K562 (cell line): Measurements from ENCODE around the gene ADK. TPM values are rescaled to one million over a fixed set of nuclear protein-coding genes. Genes with fewer than 3 reads are reported as not detected.

Source experiments
- BCL6 ChIP-seq: fragments of 250-450 bp; sonication (Bioruptor Pico); IDR thresholded peaks from 2 replicates; pipeline ENCODE4 v1.4.0; 2020
- CXXC5 ChIP-seq: fragments of 250-450 bp; sonication (Bioruptor Pico); IDR thresholded peaks from 2 replicates; pipeline ENCODE4 v1.8.0; 2022; ENCODE audit warnings: inconsistent platforms, mild to moderate bottlenecking, moderate library complexity
- DDX20 ChIP-seq: fragments of 450-650 bp; IDR thresholded peaks from 2 replicates; pipeline ENCODE4 v1.6.1; 2016; ENCODE audit warnings: missing genetic modification characterization, low read depth, mild to moderate bottlenecking, missing compliant biosample characterization, moderate library complexity
- EP300 ChIP-seq: IDR thresholded peaks from 2 replicates; pipeline ENCODE4 v1.6.1; 2012; ENCODE audit warnings: low read length, improper control_type of control experiment
- JUND ChIP-seq, 2 experiments: IDR thresholded peaks; 2 replicates in 1 of 2; 3 replicates in 1 of 2; pipeline ENCODE4 v1.6.1; 2011; ENCODE audit warnings: borderline replicate concordance in 2 of 2, low read depth in 2 of 2, low read length in 2 of 2, improper control_type of control experiment in 1 of 2, missing biosample characterization in 1 of 2, missing genetic modification characterization in 1 of 2, missing genetic modification reagents in 1 of 2
- NFIC ChIP-seq: fragments of 450-650 bp; IDR thresholded peaks from 2 replicates; pipeline ENCODE4 v1.6.1; 2017; ENCODE audit warnings: mild to moderate bottlenecking, inconsistent platforms
- NFXL1 ChIP-seq: fragments of 450-650 bp; formaldehyde crosslinking; IDR thresholded peaks from 2 replicates; pipeline ENCODE4 v1.4.0; 2021; ENCODE audit warnings: mild to moderate bottlenecking
- SRSF1 ChIP-seq: fragments of 200-400 bp; formaldehyde crosslinking; IDR thresholded peaks from 2 replicates; pipeline ENCODE4 v1.6.1; 2017; ENCODE audit warnings: mild to moderate bottlenecking, low read depth, low read length, moderate library complexity
- TEAD1 ChIP-seq, 2 experiments: fragments of 450-650 bp in 1 of 2; sonication (generic) in 1 of 2; formaldehyde crosslinking; IDR thresholded peaks; 2 replicates each; pipeline versions ENCODE4 v1.4.0 to v1.8.0; 2020 to 2022; ENCODE audit warnings: mild to moderate bottlenecking in 2 of 2, missing genetic modification reagents in 1 of 2
- polyA plus RNA-seq, 8 experiments: library from polyadenylated mRNA; depleted of rRNA in 4 of 8; stranded (reverse) in 5 of 8; unstranded in 3 of 8; fragments of >200 nt; fragmentation: Nextera tagmentation in 2 of 8; fragmentation: Illumina TruSeq in 1 of 8; extraction: Ambion mirVana in 2 of 8; extraction: Trizol in 1 of 8; gene quantifications; 2 replicates each; pipeline versions ENCODE4 v1.2.1 to v1.2.3, GENCODE V29; 2011 to 2014; ENCODE audit warnings: inconsistent platforms in 1 of 8, missing spikeins in 1 of 8
- total RNA-seq, 7 experiments: library from RNA; depleted of rRNA in 6 of 7; stranded (reverse); fragments of >200 nt in 6 of 7; fragmentation: Illumina TruSeq in 2 of 7; extraction: Trizol in 2 of 7; gene quantifications; 2 replicates each; pipeline versions ENCODE4 v1.2.1 to v1.2.3, GENCODE V29; 2011 to 2021; ENCODE audit warnings: low replicate concordance in 1 of 7
- TF ChIP-seq, protein P1 (sequence below), 3 experiments: IDR thresholded peaks in 2 of 3; conservative IDR thresholded peaks in 1 of 3; 2 replicates each; pipeline ENCODE4 v1.5.1; 2011 to 2012; ENCODE audit warnings: low read length in 3 of 3, mild to moderate bottlenecking in 3 of 3, control low read depth in 2 of 3, improper control_type of control experiment in 1 of 3, inconsistent platforms in 1 of 3, low read depth in 1 of 3, mixed read lengths in 1 of 3, moderate library complexity in 1 of 3; ENCODE audit not compliant: insufficient read depth in 2 of 3
- TF ChIP-seq, protein P2 (sequence below): fragments of 250-450 bp; sonication (Bioruptor Pico); IDR thresholded peaks from 2 replicates; pipeline ENCODE4 v1.5.0; 2021
- TF ChIP-seq, protein P3 (sequence below): fragments of 450-650 bp; conservative IDR thresholded peaks from 2 replicates; pipeline ENCODE4 v1.6.1; 2016; ENCODE audit warnings: missing genetic modification characterization, low read depth, mild to moderate bottlenecking, missing compliant biosample characterization, moderate library complexity

ADK gene
- total and polyA plus RNA-seq, 9 of the 15 experiments (the other 6 are each of a cell fraction or from before 2014, with no cell fraction given) = 54.2 to 97.8 (median 73.6) TPM

- TF ChIP-seq CXXC5 (CRISPR knock-in tag) (0 out of 2 replicates have a peak, but pooled peaks have one; percentile 14), EP300 (0 out of 2 replicates have a peak, but pooled peaks have one; percentile 6), DDX20 (tag) (no peak), NFXL1 (CRISPR knock-in tag) (no peak), BCL6 (CRISPR knock-in tag) (no peak), TEAD1 (CRISPR knock-in tag; IDR thresholded peaks at IDR 0.05) (no peak), NFIC (no peak), JUND (IDR thresholded peaks at IDR 0.05; ENCODE audit: borderline replicate concordance, low read depth, low read length) (peak; percentile 63; the same call in 1 of the 2 replicates), JUND (tag; IDR thresholded peaks at IDR 0.05; ENCODE audit: borderline replicate concordance, low read depth, low read length) (0 out of 3 replicates have a peak, but pooled peaks have one; percentile 14), SRSF1 (no peak)
- TF ChIP-seq, protein P1, sequence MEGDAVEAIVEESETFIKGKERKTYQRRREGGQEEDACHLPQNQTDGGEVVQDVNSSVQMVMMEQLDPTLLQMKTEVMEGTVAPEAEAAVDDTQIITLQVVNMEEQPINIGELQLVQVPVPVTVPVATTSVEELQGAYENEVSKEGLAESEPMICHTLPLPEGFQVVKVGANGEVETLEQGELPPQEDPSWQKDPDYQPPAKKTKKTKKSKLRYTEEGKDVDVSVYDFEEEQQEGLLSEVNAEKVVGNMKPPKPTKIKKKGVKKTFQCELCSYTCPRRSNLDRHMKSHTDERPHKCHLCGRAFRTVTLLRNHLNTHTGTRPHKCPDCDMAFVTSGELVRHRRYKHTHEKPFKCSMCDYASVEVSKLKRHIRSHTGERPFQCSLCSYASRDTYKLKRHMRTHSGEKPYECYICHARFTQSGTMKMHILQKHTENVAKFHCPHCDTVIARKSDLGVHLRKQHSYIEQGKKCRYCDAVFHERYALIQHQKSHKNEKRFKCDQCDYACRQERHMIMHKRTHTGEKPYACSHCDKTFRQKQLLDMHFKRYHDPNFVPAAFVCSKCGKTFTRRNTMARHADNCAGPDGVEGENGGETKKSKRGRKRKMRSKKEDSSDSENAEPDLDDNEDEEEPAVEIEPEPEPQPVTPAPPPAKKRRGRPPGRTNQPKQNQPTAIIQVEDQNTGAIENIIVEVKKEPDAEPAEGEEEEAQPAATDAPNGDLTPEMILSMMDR (IDR thresholded peaks at IDR 0.05 in 2 of 3, conservative IDR thresholded peaks at IDR 0.05 in 1 of 3; ENCODE audit: insufficient read depth in 2 of 3, low read depth in 1 of 3, low read length in 3 of 3) = no peak
- TF ChIP-seq, protein P2, sequence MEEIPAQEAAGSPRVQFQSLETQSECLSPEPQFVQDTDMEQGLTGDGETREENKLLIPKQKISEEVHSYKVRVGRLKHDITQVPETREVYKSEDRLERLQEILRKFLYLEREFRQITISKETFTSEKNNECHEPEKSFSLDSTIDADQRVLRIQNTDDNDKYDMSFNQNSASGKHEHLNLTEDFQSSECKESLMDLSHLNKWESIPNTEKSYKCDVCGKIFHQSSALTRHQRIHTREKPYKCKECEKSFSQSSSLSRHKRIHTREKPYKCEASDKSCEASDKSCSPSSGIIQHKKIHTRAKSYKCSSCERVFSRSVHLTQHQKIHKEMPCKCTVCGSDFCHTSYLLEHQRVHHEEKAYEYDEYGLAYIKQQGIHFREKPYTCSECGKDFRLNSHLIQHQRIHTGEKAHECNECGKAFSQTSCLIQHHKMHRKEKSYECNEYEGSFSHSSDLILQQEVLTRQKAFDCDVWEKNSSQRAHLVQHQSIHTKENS (CRISPR knock-in tag) = no peak
- TF ChIP-seq, protein P3, sequence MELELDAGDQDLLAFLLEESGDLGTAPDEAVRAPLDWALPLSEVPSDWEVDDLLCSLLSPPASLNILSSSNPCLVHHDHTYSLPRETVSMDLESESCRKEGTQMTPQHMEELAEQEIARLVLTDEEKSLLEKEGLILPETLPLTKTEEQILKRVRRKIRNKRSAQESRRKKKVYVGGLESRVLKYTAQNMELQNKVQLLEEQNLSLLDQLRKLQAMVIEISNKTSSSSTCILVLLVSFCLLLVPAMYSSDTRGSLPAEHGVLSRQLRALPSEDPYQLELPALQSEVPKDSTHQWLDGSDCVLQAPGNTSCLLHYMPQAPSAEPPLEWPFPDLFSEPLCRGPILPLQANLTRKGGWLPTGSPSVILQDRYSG (tag) = no peak
These were observed 72.9 kb downstream of the ADK start (continued) for GRCh38 chr10:74223755-74224529.
